ENCODE measurements around the gene SUPT7L.
"Not testable (repeated sequence)": the region's sequence is repeated elsewhere in the genome, so short reads cannot be mapped to it uniquely, and the experiment has no call there.

SUPT7L gene

GRCh38 chr2:27636766-27637165 lies 26.6 kb downstream of the SUPT7L start:
- no peak for DNase-seq

DNA sequence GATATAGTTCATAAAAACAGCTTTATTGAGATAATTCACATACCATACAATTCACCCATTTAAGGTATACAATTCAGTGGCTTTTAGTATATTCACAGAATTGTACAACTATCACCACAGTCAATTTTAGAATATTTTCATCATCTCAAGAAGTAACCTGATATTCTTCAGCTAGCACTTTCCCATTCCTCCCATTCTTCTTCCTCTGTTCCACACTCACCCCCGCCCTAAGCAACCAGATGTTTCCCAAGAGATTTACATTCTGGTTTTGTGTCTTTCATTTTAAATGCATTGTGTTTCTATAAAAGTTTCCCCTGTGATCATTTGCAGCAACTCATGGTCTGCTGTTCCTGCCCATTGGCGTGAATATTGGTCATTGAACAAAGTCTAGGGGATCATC lies 29.1 kb downstream of the SUPT7L start:
- DNase-seq: no peak

DNA sequence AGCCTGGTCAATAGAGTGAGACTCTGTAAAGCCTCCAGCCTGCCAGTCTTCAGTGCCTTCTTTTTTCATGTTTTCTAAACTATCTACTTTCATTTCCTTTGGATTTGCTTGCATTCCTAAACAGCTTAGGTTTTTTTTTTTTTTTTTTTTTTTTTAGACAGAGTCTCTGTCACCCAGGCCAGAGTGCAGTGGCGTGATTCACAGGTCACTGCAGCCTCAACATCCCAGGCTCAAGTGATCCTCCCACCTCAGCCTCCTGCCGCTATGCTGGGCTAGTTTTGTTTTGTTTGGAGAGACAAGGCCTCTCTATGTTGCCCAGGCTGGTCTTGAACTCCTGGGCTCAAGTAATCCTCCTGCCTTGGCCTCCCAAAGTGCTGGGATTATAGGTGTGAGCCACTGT lies 33.2 kb downstream of the SUPT7L start:
- not testable (repeated sequence) for DNase-seq

DNA sequence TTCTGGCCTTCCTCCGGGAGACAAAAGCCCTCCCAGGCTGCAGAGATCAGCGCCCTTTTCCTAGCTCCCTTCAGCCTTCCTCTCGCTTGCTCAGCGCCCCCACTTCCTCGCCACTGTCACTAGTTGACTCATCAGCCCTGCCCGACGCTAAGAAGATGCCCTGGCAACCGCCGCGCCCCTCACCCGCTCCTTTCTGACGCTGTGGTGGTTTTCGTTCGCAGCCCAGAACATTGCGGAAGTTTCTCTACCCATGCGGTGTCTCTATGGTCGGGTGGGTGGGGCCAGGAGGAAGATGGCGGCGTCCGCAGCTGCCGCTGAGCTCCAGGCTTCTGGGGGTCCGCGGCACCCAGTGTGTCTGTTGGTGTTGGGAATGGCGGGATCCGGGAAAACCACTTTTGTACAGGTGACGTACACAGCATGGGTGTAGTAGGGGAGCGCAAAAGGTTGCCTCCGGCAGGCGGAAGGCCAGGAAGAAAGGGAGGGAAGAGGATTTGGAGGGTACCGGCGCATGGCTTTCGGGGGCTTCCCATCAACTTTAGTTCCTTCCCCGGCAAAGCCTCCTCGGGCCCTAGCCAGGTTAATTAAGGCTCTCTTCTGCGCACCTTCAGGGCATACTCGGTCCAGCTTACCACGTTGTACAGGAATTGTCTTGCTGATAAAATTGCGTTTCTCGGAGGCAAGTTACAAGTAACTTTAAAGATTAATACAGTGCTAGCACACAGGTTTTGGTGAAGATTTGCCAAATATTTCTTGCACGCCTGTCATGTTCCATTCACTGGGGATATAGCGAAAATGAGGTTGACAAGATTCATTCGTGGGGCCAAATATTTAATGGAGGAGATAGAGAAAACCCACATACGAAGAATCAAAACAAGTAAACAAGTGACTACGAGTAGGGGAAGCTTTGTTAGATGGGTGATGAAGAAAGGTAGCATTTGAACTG lies 34.4 kb downstream of the SUPT7L start, which contains the start of the genes CCDC121 and GPN1:
TSS of gene CCDC121 (minus strand) at position 246 of the 943 bp plus-strand sequence. CDS start 1,213 bp downstream, outside the sequence.
TSS of gene GPN1 (plus strand) at position 284 of the 943 bp plus-strand sequence. CDS start at position 293, 9 bp downstream.
- DNase-seq: peak; percentile 92

GRCh38 chr2:27627963-27628766 lies 35.2 kb downstream of the SUPT7L start:
- DNase-seq: peak; percentile 4

- DNase-seq: not testable (repeated sequence)
These were observed 36.5 kb downstream of the SUPT7L start for GRCh38 chr2:27626921-27627320.

GRCh38 chr2:27626323-27626722 lies 37.1 kb downstream of the SUPT7L start:
- not testable (repeated sequence) for DNase-seq

- DNase-seq: no peak
These were observed 38.5 kb downstream of the SUPT7L start for GRCh38 chr2:27624943-27625342.

GRCh38 chr2:27622921-27623384 lies 40.5 kb downstream of the SUPT7L start:
- DNase-seq: no peak

DNA sequence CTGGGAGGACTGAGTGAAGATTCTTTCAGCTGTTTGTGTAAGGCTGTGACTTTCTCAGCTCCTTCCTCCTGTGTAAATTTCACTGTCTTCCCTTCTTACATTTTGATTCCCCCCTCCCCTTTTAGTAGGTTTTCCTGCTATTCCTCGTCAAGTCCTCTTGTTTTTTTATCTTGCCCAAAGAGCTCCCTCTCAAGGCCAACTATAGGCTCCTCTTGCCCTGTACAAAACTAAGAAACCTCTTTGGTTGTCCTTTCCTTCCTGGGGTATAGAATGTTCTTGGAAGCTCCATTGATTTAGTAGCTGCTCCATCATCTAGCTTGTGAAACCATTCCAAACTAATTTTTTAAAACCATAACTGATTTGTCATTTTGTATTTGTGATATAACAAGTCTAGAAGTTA lies 41.9 kb downstream of the SUPT7L start:
- DNase-seq: no peak

DNA sequence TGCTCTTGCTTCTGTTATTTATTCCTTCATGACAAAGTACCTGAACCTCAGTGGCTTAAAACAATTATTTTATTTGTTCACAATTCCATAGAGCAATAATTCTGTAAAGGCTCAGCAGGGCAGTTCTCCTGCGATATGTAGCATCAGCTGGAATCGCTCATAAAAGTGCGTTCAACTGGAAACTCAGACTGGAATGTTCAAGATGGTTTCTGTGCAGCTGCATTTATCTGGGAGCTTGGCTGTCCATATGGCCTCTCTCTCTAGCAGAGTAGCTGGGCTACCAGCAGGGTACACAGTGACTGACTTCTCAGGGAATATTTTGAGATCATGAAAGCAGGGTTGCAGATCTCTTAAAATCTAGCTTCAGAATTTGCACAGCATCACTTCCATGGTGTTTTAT lies 48.1 kb downstream of the SUPT7L start:
- no peak for DNase-seq

DNA sequence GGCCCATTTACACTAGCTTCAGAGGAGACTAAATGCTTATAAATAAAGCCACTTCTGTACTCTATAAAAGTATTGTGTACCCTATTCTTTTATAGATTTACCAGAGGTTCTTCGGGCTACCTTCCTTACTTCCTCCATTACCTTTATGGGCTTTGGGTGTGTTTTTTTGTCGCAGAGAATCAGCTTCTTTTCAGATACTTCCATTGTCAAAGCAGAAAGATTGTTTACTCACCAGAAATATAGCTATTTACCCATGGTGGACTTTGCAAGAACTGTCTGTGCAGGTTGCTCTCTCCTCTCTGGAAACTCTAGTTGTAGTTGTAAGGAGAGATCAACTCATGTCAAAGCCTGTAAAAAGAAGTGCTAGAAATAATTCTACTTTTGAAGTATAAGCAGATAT lies 49.4 kb downstream of the SUPT7L start:
- no peak for DNase-seq

DNA sequence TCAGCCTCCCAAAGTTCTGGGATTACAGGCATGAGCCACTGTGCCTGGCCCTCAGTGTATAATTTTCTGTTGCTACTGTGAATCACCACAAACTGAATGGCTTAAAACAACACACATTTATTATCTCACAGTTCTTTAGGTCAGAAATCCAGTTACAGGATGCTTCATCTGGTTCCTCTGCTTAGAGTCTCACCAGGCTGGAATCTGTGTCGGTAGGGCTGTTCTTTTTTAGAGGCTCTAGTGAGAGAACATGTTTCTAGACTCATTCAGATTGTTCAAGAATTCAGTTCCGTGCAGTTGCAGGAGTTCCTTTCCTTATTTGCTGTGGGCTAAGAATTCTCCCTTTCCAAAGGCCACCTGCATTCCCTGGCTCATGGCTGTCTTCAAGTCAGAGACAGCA lies 56.8 kb downstream of the SUPT7L start:
- no peak for DNase-seq
